Adrenal gland (tissue), 12 donors: Measurements from ENCODE around the gene C1QTNF1. TPM values are rescaled to one million over a fixed set of nuclear protein-coding genes. Genes with fewer than 3 reads are reported as not detected.

Experiments
- DNase-seq, 7 donors: peaks; one replicate each; pipeline ENCODE4 v3.0.0-alpha.2; 2019 to 2020
- H3K27ac ChIP-seq, 5 donors: fragments of 200-600 bp; sonication (generic) in 4 of 5; 1 replicate in 3 of 5; 2 replicates in 2 of 5; pipeline versions ENCODE4 v1.5.1 to v1.8.0; 2016 to 2020; ENCODE audit warnings: mild to moderate bottlenecking in 1 of 5
- H3K27me3 ChIP-seq: fragments of 200-600 bp; 2 replicates; pipeline ENCODE4 v1.8.0; 2021
- H3K36me3 ChIP-seq, 2 donors: fragments of 200-600 bp; replicated peaks in 1 of 2; 1 replicate in 1 of 2; 2 replicates in 1 of 2; pipeline versions ENCODE4 v1.5.1 to v1.8.0; 2018 to 2022
- H3K4me1 ChIP-seq, 2 donors: fragments of 200-600 bp; replicated peaks in 1 of 2; 1 replicate in 1 of 2; 2 replicates in 1 of 2; pipeline versions ENCODE4 v1.5.1 to v1.8.0; 2018 to 2021
- H3K4me3 ChIP-seq, 4 donors: fragments of 200-600 bp; sonication (generic) in 3 of 4; one replicate each; pipeline ENCODE4 v1.5.1; 2016 to 2018
- H3K9me3 ChIP-seq, 3 donors: fragments of 200-600 bp; sonication (generic) in 1 of 3; replicated peaks in 1 of 3; 1 replicate in 2 of 3; 2 replicates in 1 of 3; pipeline versions ENCODE4 v1.5.1 to v1.8.0; 2016 to 2021
- CTCF ChIP-seq, 6 experiments: fragments of 450-650 bp in 4 of 6; fragments of 200-600 bp in 2 of 6; sonication (generic) in 1 of 6; IDR thresholded peaks; 1 replicate in 5 of 6; 2 replicates in 1 of 6; pipeline versions ENCODE4 v1.5.1 to v1.8.0; 2016 to 2021; ENCODE audit warnings: antibody characterized with exemption in 6 of 6, mild to moderate bottlenecking in 2 of 6, moderate library complexity in 1 of 6
- POLR2A ChIP-seq, 2 donors: fragments of 450-650 bp; IDR thresholded peaks; one replicate each; pipeline ENCODE4 v1.6.1; 2017; ENCODE audit warnings: antibody characterized with exemption in 2 of 2, mild to moderate bottlenecking in 2 of 2, moderate library complexity in 1 of 2
- WGBS, 4 donors: extraction: QIAGEN DNeasy Blood & Tissue Kit in 2 of 4; methylation state at CpG; one replicate each; pipeline versions ENCODE4 v1.1.5 to v1.1.7; 2013 to 2017; 5-methylcytosine and 5-hydroxymethylcytosine counted together
- intact Hi-C, 2 donors: fragments of 100-400 bp; cut with DNase I; formaldehyde crosslinking; loops; one replicate each; pipeline versions ENCODE4 v1.14.1 to v1.15.0; 2022 to 2023
- polyA plus RNA-seq, 3 donors: library from polyadenylated mRNA; stranded (reverse); fragments of 200-250 nt in 2 of 3; fragments of 350-450 nt in 1 of 3; fragmentation: Illumina TruSeq in 1 of 3; extraction: RNeasy Lipid Tissue Mini Kit (QIAGEN cat#74804) in 1 of 3; gene quantifications; one replicate each; pipeline ENCODE4 v1.2.3, GENCODE V29; 2013 to 2014
- total RNA-seq, 9 donors: library from RNA; depleted of rRNA in 4 of 9; stranded (reverse); fragments of >200 nt in 4 of 9; fragments of 120-200 nt in 1 of 9; fragmentation: NEBNext Ultra II Directional in 1 of 9; extraction: Animal tissue kit (Norgen Biotek cat#: 25700) in 1 of 9; gene quantifications; one replicate each; pipeline versions ENCODE4 v1.1.0 to v1.2.4, GENCODE V29; 2013 to 2023
- donor health status: healthy with polysubstance abuse.
- donor health status: Bipolar disorder and iron deficiency.
- donor health status: DM: yes; HTN: yes; CAD: no.
- donor health status: DM: no; HTN: no; CAD: no.
- donor health status: DM: no; HTN: no; CAD: no.
- donor health status: DM: yes; HTN: yes; CAD: no.

Gene C1QTNF1
- total and polyA plus RNA-seq, 12 donors = 17.2 to 175 (median 120) TPM

- peak overlapping the region in 1 of 5 donors; percentile 49 for H3K27ac ChIP-seq
Observed at GRCh38 chr17:79033046-79033616, 9.2 kb downstream of the C1QTNF1 start.

GRCh38 chr17:79033741-79034501 lies 10.0 kb downstream of the C1QTNF1 start:
- TF ChIP-seq POLR2A (IDR thresholded peaks at IDR 0.05) = no peak
- TF ChIP-seq CTCF (IDR thresholded peaks at IDR 0.05) = no peak
- Histone ChIP-seq H3K4me1 (peaks cover 15 to 29% of the 10 kb centered on the region in 2 donors), H3K27me3 (no peaks in the 10 kb centered on the region), H3K27ac (peak overlapping the region in 2 of 5 donors; percentile 49 to 61), H3K9me3 (no peaks in the 10 kb centered on the region), H3K36me3 (no peaks in the 10 kb centered on the region), H3K4me3 (no peak overlapping the region)
- intact Hi-C loops = no loop called here
- WGBS, 4 donors = 62 to 79% (median 71%) methylated on average over 20 to 28 of the region's 28 CpGs
- peak in 3 of 7 donors; percentile 15 to 72 (median 26) for DNase-seq

More at GRCh38 chr17:79033046-79033616, 9.2 kb downstream of the C1QTNF1 start:
- Histone ChIP-seq H3K36me3 (no peaks in the 10 kb centered on the region), H3K4me1 (peaks cover 18 to 25% of the 10 kb centered on the region in 2 donors), H3K9me3 (no peaks in the 10 kb centered on the region), H3K4me3 (no peak overlapping the region), H3K27me3 (no peaks in the 10 kb centered on the region)
- no peak for TF ChIP-seq POLR2A (IDR thresholded peaks at IDR 0.05)
- no peak for TF ChIP-seq CTCF (IDR thresholded peaks at IDR 0.05)
- peak in 3 of 7 donors; percentile 11 to 46 (median 12) for DNase-seq
- intact Hi-C loops = no loop called here
- 85 to 95% (median 92%) methylated on average over 9 of the region's 9 CpGs for WGBS, 4 donors

- no peaks in the 10 kb centered on the region for H3K9me3 ChIP-seq
- H3K27ac ChIP-seq = no peak overlapping the region
- no peak overlapping the region for H3K4me3 ChIP-seq
- H3K27me3 ChIP-seq = no peaks in the 10 kb centered on the region
- no peak for TF ChIP-seq POLR2A (IDR thresholded peaks at IDR 0.05)
- no peak for TF ChIP-seq CTCF (IDR thresholded peaks at IDR 0.05)
- H3K36me3 ChIP-seq = no peaks in the 10 kb centered on the region
- DNase-seq = peak in 2 of 7 donors; percentile 9 to 43
- WGBS, 4 donors = 87 to 88% (median 88%) methylated on average over 8 of the region's 8 CpGs
- intact Hi-C loops = no loop called here
- H3K4me1 ChIP-seq = peaks cover 15 to 31% of the 10 kb centered on the region in 2 donors
Observed at GRCh38 chr17:79034931-79035485, 11.0 kb downstream of the C1QTNF1 start.

- intact Hi-C loops = no loop called here
- TF ChIP-seq CTCF (IDR thresholded peaks at IDR 0.05) (no peak), POLR2A (IDR thresholded peaks at IDR 0.05) (no peak)
- no peaks in the 10 kb centered on the region for H3K27me3 ChIP-seq
Observed at GRCh38 chr17:79035686-79036085, 11.7 kb downstream of the C1QTNF1 start.

More at GRCh38 chr17:79035686-79036085, 11.7 kb downstream of the C1QTNF1 start:
- peaks cover 15 to 31% of the 10 kb centered on the region in 2 donors for H3K4me1 ChIP-seq
- no peaks in the 10 kb centered on the region for H3K9me3 ChIP-seq
- H3K4me3 ChIP-seq = no peak overlapping the region
- DNase-seq = peak in 2 of 7 donors; percentile 13 to 47
- H3K36me3 ChIP-seq = no peaks in the 10 kb centered on the region
- peak overlapping the region in 2 of 5 donors; percentile 51 to 87 for H3K27ac ChIP-seq
- 94 to 97% (median 96%) methylated on average over 6 of the region's 6 CpGs for WGBS, 4 donors
